GM15510 (cell line): ENCODE measurements around the gene PPP1R37.

Source experiments
- POLR2A ChIP-seq: IDR thresholded peaks from 3 replicates; pipeline ENCODE4 v1.6.1; 2011; ENCODE audit warnings: borderline replicate concordance; ENCODE audit not compliant: insufficient read length; ENCODE audit errors: extremely low read depth

The PPP1R37 gene

DNA sequence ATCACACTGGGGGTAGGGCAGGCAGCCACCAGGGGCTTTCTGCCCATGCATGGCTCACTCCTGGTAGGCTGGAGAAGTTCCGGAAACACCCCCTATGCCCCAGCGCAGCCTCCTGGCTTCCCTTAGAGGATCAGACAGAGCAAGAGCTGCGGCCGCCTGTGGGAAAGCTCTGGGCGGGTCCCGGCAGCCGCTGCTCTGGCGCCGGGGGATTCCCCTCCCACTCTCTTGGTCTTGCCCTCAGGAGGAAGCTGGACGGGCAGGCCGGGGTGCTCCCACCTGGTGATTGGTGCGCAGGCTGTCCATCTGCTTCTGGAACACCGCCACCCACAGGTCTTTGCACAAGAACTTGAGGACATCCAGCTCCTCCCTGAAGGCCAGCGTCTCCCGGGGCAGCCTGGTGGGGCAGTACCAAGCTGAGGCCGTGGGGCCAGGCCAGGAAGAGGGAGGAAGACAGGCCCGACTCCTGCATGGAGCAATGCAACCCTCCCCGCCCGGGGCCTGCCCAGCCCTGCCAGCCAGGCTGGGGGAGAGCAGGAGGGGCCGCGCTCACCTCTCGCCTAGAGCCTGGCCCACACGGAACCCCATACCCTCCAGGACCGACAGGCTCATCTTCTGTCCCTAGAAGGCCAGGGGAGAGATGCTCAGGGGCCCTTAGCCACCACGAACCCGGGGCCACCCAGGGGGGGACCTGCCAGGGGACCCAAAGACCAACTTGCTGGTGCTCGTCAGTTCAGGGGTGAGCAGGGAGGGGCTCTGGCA is 71.8 kb downstream of the PPP1R37 start:
- TF ChIP-seq POLR2A: no peak

DNA sequence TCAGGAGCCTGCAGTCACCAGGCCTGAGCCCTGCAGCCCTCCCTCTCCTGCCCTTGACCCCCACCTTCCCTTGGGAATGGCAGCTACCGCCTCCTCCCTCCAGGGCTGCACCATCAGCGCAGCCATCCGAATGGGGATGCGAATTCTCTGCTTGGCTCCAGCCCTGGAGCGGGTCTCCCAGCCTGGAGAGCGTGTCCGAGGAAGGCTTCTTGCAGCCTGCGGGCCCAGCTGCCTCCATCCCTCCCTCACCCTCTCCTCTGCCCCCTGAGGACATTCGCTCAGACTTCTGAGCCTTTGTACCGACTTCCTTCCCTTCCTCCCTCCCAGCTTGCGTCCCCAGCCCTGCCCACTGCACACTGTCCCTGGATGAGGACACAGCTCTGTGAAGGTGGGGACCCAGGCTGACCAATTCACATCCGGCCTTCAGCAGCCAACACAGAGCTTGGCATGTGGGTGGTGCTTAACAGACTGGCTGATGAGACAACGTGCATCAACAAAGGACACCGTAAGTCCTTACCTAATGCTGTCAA is 73.8 kb downstream of the PPP1R37 start:
- TF ChIP-seq POLR2A: no peak

DNA sequence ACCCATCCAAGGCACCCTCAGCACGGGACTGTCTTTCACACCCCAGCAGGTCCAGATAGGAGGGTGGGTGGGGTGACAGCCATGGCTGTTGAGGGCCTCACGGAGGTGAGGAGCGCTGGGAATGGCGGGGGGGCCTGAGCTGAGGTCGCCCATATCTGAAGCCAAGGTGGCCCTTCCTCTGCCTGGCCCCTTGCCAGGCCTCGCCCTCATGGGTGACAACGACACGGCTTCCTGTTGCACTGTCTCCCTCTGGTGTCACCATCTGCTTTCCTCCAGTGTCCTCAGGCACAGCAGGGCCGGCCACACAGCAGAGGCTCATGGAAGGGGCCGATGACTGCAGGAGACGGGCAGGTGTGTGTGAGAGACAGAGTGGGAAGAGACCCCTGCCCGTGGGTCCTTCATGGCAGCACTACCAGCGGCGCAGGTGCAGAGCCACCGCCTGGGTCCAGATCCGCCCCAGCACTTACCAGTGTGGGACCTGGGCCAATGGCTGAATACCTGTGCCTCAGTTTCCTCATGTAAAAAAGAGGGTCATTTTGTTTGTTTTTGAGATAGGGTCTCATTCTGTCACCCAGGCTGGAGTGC is 75.9 kb downstream of the PPP1R37 start:
- no peak for TF ChIP-seq POLR2A

DNA sequence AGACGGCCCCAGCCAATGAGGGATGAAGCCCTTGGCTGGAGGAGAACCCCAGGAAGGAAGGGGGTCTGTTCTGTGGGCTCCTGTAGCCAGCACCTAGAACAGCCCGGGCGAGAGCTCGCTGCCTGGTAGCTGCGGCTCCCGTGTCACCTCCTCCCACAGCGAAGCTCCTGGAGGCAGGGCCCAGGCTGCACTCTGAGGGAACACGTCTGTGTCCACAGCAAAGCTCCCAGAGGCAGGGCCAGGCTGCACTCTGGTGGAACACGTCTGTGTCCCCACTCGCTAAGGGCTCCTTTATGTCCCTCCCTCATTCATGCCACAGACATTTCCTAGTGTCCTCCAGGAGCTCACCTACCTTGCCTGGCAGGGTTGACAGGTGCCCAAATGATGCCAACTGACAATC is 76.6 kb downstream of the PPP1R37 start:
- TF ChIP-seq POLR2A: no peak

DNA sequence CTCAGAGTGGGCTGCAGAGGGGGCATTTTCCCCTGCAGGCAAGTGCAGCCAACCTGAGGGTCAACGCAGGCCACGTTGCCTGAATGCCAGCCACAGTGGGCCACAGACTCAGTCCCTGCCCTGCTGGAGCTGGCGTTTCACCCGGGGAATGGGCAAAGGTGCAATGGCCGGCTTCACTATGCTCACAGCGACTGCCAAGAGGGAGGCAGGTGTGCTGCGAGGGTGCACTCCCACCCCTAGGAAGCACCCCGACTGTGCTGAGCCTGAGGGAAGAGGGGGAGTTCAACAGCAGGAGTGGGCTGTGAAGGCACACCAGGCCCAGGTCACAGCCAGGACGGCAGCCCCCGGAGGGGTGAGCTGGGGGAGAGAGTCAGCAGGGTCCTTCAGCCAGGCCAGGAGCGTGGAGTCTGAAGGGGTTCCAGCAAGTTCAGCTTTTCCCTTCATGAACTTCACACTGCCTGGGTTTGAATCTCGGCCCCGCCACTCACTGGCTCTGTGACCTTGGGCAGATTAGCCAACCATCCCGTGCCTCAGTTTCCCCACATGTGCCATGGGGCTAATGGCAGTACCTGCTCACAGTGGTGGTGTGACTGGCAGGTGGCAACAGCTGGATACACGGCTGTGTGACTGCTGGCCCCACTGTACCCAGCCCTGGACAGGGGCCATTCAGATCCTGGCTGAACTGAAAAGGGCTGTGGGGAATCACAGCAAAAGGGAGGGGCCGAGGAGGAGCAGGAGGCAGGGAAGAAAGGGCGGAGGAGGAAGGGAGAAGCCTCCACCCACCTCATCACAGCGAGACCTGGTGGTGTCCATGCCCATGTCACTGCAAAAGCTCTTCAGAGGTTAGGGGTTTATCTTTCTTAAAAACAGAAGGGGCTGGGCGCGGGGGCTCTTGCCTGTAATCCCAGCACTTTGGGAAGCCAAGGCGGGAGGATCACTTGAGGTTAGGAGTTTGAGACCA is 77.4 kb downstream of the PPP1R37 start:
- TF ChIP-seq POLR2A: no peak

DNA sequence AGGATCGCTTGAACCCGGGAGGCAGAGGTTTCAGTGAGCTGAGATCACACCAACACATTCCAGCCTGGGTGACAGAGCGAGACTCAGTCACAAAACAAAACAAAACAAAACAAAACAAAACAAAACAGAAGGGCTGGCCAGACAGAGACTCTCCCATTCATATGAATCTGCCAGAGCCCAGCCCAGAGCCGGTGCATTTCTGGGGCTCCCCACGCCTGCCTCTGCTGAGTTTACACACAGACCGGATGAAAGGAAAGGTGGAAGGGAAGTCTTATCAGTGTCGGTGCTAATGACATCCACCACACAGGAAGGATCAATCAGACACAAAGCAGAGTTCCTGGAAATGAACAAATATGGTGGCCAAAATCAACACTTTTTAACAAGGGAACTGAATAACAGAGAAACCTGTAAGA is 78.2 kb downstream of the PPP1R37 start:
- no peak for TF ChIP-seq POLR2A

DNA sequence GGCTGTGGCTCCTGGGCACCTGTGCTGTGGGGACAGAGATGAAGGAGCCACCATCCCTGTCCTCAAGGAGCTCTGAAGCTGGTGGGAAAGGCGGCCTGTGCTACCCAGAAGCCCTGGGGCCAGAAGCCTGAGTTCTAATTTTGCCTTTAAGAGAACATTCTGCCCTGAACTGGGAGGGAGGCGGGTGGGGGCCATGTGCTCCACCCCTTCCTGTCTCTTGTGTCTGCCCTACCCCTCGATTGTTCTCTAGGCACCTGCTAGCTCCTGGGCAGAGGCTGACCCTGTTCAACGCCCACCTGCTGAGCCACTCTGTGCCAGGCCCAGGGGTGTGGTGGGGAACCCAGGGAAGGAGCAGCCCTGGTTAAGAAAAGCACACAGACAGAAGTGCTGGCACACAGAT is 79.2 kb downstream of the PPP1R37 start:
- no peak for TF ChIP-seq POLR2A

DNA sequence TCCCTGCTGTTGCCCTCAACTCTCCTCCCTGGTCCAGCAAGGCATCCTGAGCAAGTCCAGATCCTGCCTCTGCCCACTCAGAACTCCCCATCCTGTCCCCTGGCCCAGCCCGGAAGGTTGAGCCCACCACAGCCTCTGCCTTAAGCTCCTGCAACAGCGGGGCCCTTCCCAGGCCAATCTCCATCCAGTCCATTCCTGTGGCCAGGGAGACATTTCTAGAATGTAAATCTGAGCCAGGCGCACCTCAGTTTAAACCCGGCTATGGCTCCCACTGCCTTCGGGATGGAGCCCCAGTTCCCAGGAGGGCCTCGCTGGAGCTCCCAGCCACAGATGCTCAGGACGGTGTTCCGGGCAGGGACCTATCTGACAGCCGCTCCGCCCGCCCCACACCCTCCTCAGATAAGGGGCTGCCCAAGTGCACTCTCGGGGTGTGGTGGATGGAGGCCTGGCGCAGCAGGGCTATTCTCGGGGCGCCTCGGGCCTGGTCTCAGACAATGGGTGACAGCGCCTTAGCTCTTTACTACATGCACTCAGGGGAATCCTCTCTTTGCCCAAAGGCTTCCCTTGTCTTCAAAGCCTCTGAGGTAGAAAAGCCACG is 79.7 kb downstream of the PPP1R37 start:
- no peak for TF ChIP-seq POLR2A

DNA sequence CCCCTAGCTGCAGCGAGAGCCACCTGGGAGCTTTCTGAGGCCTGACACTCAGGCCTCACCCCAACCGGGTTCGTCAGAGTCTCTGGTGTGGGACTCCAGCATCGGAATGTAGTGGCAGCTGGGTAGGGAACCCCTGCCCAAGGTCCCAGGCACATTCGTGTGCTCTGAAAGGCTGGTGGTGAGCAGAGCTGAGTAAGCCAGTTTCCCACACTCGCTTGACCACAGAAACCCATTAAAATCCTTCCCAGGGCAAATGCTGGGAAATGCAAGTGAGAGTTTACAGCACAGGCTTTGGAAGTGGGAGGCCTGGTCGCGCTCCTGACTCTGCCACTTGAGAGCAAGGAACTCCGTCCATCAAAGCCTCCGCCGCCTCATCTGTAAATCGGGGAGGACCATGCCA is 80.8 kb downstream of the PPP1R37 start:
- no peak for TF ChIP-seq POLR2A

DNA sequence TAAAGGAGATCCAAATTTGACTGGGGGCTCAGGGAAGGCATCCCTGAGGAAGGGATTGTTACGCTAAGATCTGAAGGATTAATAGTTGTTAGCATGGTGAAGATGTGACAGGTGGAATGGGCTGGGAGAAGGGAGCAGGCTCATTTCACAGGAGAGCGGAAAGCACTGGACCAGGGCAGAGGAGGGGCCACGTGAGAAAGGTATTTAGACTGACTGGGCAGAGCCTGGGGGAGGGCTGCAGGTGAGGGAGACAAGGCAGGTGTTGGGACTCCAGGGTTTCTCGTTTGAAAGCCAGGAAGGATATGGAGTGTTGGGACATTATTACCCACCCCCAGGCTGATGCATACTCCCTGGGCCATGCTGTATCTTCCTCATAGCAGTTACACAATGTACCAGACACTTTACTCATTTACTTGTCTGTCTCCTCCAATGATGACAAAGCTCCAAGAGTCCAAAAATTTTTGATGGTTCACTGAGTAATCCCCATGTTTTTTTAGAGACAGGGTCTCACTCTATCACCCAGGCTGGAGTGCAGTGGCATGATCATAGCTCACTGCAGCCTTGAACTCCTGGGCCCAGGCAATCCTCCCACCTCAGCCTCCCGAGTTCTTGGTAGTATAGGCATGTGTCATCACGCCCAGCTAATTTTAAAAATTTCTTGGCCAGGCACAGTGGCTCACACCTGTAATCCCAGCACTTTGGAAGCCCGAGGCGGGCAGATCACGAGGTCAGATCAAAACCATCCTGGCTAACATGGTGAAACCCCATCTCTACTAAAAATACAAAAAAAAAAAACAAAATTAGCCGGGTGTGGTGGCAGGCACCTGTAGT is 82.8 kb downstream of the PPP1R37 start:
- no peak for TF ChIP-seq POLR2A

DNA sequence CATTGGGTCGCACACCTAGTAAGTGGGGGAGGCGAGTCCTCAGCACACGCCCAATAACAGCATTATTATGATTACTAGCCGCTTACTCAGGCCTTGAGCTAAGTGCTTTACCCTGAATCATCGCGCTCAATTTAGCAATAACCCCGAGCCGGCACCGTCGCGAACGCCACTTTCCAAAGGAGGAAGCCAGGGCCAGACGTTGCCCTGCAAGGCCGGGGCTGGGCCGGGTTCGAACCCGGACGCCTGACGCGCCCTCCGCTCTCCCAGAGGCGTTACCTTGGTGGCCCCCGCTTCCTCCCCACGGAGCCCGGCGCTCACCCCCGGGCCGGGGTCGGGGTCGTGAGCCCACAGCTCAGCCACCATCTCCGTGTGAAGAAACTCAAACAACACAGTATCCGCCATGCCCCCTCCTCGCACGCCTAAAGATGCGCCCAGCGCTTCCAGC is 84.9 kb downstream of the PPP1R37 start, which contains the start of gene TRAPPC6A:
Gene TRAPPC6A (minus strand): TSS at position 421 of the 445 bp plus-strand sequence. CDS start 19 bp downstream, at position 402.
- peak; percentile 68 for TF ChIP-seq POLR2A

DNA sequence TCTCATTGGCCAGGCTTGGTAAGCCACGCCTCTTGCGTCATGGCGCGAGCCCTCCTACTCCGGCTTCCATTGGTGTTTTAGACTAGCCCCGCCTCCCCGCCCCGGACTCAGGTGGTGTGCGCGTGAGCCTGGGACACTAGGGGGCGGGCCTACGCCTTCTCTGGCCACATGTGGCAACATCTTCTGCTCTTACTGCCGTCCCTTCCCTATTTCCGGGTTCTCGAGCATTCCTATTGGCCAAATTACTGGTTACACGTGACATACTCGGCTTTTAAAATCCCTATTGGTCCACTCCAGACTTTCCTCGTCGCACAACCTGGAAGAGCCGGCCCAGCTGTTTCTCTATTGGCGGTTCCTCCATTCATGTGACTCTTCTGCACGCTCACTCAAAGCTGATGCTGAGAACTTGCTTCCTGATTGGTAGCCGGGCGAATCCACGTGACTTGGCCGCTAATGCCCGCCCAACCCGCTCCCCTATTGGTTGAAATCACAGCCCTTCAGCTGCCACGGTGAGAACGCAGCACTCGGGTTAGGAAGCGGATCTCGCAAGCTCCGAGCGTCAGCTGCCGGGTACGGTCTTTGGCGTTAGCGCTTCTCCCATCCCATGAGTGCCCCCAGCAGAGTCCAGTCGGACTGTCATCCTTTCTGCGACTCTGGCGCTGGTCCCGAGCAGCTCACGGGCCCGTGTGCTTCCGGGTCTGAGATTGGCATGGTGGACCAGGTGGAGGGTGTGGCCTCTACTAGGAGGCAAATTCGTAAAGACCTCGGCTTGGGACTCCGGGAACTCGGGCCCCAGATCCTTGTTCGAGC is 85.5 kb downstream of the PPP1R37 start, which contains the start of gene BLOC1S3:
Gene BLOC1S3 (plus strand): TSS at position 523 of the 810 bp plus-strand sequence. CDS start 513 bp downstream, outside the sequence.
- TF ChIP-seq POLR2A: peak; percentile 75

DNA sequence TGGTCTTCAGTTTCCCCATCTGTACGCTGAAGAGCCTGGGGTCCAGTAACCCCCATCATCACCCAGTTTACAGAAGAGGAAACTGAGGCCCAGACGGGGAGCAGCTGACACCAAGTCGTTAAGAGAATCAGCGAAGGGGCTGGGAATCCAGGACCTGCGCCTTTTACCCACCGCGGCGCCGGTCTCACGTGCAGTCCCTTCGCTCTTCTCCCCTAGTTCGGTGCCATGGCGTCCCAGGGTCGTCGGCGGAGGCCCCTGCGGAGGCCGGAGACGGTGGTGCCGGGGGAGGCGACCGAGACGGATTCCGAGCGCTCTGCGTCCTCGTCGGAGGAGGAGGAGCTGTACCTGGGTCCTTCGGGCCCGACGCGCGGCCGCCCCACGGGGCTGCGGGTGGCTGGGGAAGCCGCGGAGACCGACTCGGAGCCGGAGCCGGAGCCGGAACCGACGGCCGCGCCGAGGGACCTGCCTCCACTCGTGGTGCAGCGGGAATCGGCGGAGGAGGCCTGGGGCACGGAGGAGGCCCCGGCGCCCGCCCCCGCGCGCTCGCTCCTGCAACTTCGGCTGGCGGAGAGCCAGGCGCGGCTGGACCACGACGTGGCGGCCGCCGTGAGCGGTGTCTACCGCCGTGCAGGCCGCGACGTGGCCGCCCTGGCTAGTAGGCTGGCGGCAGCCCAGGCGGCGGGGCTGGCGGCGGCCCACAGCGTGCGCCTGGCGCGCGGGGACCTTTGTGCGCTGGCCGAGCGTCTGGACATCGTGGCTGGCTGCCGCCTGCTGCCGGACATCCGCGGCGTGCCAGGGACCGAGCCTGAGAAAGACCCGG is 86.3 kb downstream of the PPP1R37 start:
- no peak for TF ChIP-seq POLR2A
